Thyroid gland (tissue), 4 donors: ENCODE results near the gene PLTP. TPM values are rescaled to one million over a fixed set of nuclear protein-coding genes. Genes with fewer than 3 reads are reported as not detected.

Experiments
- DNase-seq, 2 donors: peaks; one replicate each; pipeline ENCODE4 v3.0.0-alpha.2; 2019
- H3K27ac ChIP-seq, 3 donors: fragments of 200-600 bp; sonication (generic); 1 replicate in 2 of 3; 2 replicates in 1 of 3; pipeline ENCODE4 v1.5.1; 2016 to 2019; ENCODE audit warnings: mild to moderate bottlenecking in 1 of 3, moderate library complexity in 1 of 3
- H3K27me3 ChIP-seq: fragments of 200-600 bp; sonication (generic); one replicate; pipeline ENCODE4 v1.5.1; 2019
- H3K36me3 ChIP-seq, 2 donors: fragments of 200-600 bp; sonication (generic); one replicate each; pipeline ENCODE4 v1.5.1; 2016 to 2019
- H3K4me1 ChIP-seq, 2 donors: fragments of 200-600 bp; sonication (generic); one replicate each; pipeline ENCODE4 v1.5.1; 2017 to 2019
- H3K4me3 ChIP-seq, 3 donors: fragments of 200-600 bp; sonication (generic); replicated peaks in 1 of 3; 1 replicate in 2 of 3; 2 replicates in 1 of 3; pipeline ENCODE4 v1.5.1; 2016; ENCODE audit warnings: mild to moderate bottlenecking in 1 of 3
- H3K9me3 ChIP-seq: fragments of 200-600 bp; sonication (generic); one replicate; pipeline ENCODE4 v1.5.1; 2017
- POLR2A ChIP-seq, 2 donors: fragments of 450-650 bp; IDR thresholded peaks; one replicate each; pipeline ENCODE4 v1.6.1; 2017; ENCODE audit warnings: antibody characterized with exemption in 2 of 2, mild to moderate bottlenecking in 2 of 2, moderate library complexity in 1 of 2
- WGBS, 2 donors: methylation state at CpG; one replicate each; pipeline ENCODE4 v1.1.5; 2017; 5-methylcytosine and 5-hydroxymethylcytosine counted together
- intact Hi-C: fragments of 100-400 bp; cut with DNase I; formaldehyde crosslinking; loops from one replicate; pipeline ENCODE4 v1.15.1; 2023
- total RNA-seq, 4 donors: library from RNA; depleted of rRNA; stranded (reverse); fragments of >200 nt; gene quantifications; one replicate each; pipeline ENCODE4 v1.2.3, GENCODE V29; 2016
- TF ChIP-seq, protein P1 (sequence below), 6 experiments: fragments of 200-600 bp in 3 of 6; fragments of 450-650 bp in 3 of 6; sonication (generic) in 3 of 6; IDR thresholded peaks; one replicate each; pipeline ENCODE4 v1.5.1; 2016 to 2019; ENCODE audit warnings: antibody characterized with exemption in 6 of 6, mild to moderate bottlenecking in 2 of 6, inconsistent platforms in 1 of 6, moderate library complexity in 1 of 6

PLTP gene
- total RNA-seq, 4 donors from 2014 or later: 22.7 to 260 (median 70.1) TPM

DNA sequence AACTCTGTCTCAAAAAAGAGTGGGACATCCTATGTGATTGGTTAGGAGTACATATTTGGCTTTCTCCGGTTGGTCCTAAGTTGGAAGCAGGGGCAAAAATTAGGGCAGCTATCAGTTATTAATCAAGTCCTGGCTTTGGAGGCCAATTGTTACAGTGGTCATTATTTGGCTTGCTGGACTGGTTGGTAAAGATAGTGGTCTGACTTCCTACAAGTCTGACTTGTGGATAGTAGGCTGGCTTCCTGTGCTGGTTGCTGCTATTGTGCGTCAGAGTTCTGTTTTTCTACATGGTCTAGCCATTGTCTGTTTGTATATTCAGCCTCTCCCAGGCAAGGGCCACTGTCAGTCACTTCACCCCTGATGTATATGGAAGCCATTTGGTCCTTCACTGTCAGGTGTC is 61.7 kb downstream of the PLTP start:
- intact Hi-C loops: no loop called here
- TF ChIP-seq POLR2A (IDR thresholded peaks at IDR 0.05): no peak
- TF ChIP-seq, protein P1, sequence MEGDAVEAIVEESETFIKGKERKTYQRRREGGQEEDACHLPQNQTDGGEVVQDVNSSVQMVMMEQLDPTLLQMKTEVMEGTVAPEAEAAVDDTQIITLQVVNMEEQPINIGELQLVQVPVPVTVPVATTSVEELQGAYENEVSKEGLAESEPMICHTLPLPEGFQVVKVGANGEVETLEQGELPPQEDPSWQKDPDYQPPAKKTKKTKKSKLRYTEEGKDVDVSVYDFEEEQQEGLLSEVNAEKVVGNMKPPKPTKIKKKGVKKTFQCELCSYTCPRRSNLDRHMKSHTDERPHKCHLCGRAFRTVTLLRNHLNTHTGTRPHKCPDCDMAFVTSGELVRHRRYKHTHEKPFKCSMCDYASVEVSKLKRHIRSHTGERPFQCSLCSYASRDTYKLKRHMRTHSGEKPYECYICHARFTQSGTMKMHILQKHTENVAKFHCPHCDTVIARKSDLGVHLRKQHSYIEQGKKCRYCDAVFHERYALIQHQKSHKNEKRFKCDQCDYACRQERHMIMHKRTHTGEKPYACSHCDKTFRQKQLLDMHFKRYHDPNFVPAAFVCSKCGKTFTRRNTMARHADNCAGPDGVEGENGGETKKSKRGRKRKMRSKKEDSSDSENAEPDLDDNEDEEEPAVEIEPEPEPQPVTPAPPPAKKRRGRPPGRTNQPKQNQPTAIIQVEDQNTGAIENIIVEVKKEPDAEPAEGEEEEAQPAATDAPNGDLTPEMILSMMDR (IDR thresholded peaks at IDR 0.05): no peak

DNA sequence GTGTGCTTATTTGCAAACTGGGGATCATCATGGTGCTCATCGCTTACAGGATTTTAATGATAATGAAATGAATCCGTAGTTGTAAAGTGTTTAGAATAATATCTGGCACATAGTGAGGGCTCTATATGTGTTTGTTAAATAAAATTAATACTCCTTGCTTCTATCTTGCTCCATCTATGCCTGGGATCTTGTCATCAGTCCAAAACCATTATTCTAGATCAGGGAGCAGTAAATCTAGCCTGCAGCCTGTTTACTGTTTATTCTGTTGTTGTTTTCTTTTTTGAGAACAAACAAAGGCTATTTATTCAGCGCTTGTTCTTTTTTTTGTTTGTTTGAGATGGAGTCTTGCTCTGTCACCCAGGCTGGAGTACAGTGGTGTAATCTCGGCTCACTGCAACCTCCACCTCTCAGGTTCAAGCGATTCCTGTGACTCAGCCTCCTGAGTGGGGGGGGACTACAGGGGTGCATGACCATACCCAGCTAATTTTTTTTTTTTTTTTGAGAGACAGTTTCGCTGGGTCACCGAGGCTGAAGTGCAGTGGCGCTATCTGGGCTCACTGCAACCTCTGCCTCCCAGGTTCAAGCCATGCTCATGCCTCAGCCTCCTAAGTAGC is 62.9 kb downstream of the PLTP start:
- intact Hi-C loops: no loop called here

More for the DNA sequence above, 61.7 kb downstream of the PLTP start:
- DNase-seq: no peak
- Histone ChIP-seq H3K27ac (no peak overlapping the region), H3K36me3 (peaks cover 7 to 27% of the 10 kb centered on the region in 2 donors), H3K27me3 (no peaks in the 10 kb centered on the region), H3K9me3 (no peaks in the 10 kb centered on the region), H3K4me1 (peaks cover 0 to 6% of the 10 kb centered on the region in 2 donors), H3K4me3 (no peak overlapping the region)
- 93 to 100% methylated on average over 2 of the region's 2 CpGs for whole genome bisulfite sequencing, 2 donors

More for the DNA sequence above, 62.9 kb downstream of the PLTP start:
- Histone ChIP-seq H3K36me3 (peaks cover 13 to 35% of the 10 kb centered on the region in 2 donors), H3K9me3 (no peaks in the 10 kb centered on the region), H3K27ac (no peak overlapping the region), H3K27me3 (no peaks in the 10 kb centered on the region), H3K4me1 (no peaks in the 10 kb centered on the region), H3K4me3 (no peak overlapping the region)
- no peak for DNase-seq
- no peak for TF ChIP-seq POLR2A (IDR thresholded peaks at IDR 0.05)
- TF ChIP-seq, protein P1 (IDR thresholded peaks at IDR 0.05): no peak
- 95 to 96% methylated on average over 8 of the region's 8 CpGs for WGBS, 2 donors

Other genes starting within 250 kb of the PLTP start
- not detected for gene WFDC11, start 241.9 kb downstream of the PLTP start, total RNA-seq
- not detected for gene WFDC13, start 210.1 kb downstream of the PLTP start, total RNA-seq
- gene WFDC10B, start 207.1 kb downstream of the PLTP start, total RNA-seq: not detected
- gene SPINT4, start 189.8 kb downstream of the PLTP start, total RNA-seq: not detected
- gene WFDC3, start 120.3 kb downstream of the PLTP start, total RNA-seq: under 1 TPM in 1 of 4 donors, not detected in 3; 0.94 TPM
- gene DNTTIP1, start 120.2 kb downstream of the PLTP start, total RNA-seq: 10 to 100 TPM; 22.1 to 26.4 (median 24.9) TPM
- 1 to 10 TPM in 2 of 4 donors, under 1 TPM in 1, not detected in 1; 0.45 to 5.8 (median 2.6) TPM for gene UBE2C, start 99.5 kb downstream of the PLTP start, total RNA-seq
- gene TNNC2, start 84.8 kb downstream of the PLTP start, total RNA-seq: 1 to 10 TPM in 1 of 4 donors, not detected in 3; 1.4 TPM
- 10 to 100 TPM; 41.5 to 54.9 (median 48.8) TPM for gene SNX21, start 78.4 kb downstream of the PLTP start, total RNA-seq
- 10 to 100 TPM; 36.3 to 73.8 (median 50.6) TPM for gene ACOT8, start 54.8 kb downstream of the PLTP start, total RNA-seq
- gene ZSWIM3, start 54.5 kb downstream of the PLTP start, total RNA-seq: 1 to 10 TPM; 2.2 to 4.5 (median 3.9) TPM
- 10 to 100 TPM in 2 of 4 donors, 1 to 10 TPM in 2; 7.7 to 14.6 (median 10.9) TPM for gene ZSWIM1, start 30.9 kb downstream of the PLTP start, total RNA-seq
- gene SPATA25, start 24.5 kb downstream of the PLTP start, total RNA-seq: 1 to 10 TPM in 3 of 4 donors, not detected in 1; 3.0 to 8.8 (median 5.0) TPM
- gene NEURL2, start 20.9 kb downstream of the PLTP start, total RNA-seq: 10 to 100 TPM; 12.6 to 17.4 (median 16.1) TPM
- 100 to 1,000 TPM in 1 of 4 donors, 10 to 100 TPM in 3; 42.7 to 103 (median 51.3) TPM for gene CTSA, start 20.8 kb downstream of the PLTP start, total RNA-seq
- gene PCIF1, start 22.5 kb upstream of the PLTP start, total RNA-seq: 10 to 100 TPM; 28.1 to 63.6 (median 49.1) TPM
- 10 to 100 TPM; 18.1 to 31.6 (median 25.6) TPM for gene ZNF335, start 60.0 kb upstream of the PLTP start, total RNA-seq
- gene MMP9, start 96.8 kb upstream of the PLTP start, total RNA-seq: 1 to 10 TPM in 2 of 4 donors, under 1 TPM in 2; 0.33 to 1.4 (median 1.1) TPM
- 1 to 10 TPM in 1 of 4 donors, not detected in 3; 1.6 TPM for gene SLC12A5, start 117.1 kb upstream of the PLTP start, total RNA-seq
- gene NCOA5, start 177.8 kb upstream of the PLTP start, total RNA-seq: 10 to 100 TPM; 31.4 to 46.1 (median 37.4) TPM
- gene CD40, start 206.2 kb upstream of the PLTP start, total RNA-seq: 10 to 100 TPM; 13.0 to 15.9 (median 15.0) TPM